HepG2 (cell line): ENCODE data around the gene GRID1.

Experiments used
- BRCA1 ChIP-seq: sonication (generic); formaldehyde crosslinking; IDR thresholded peaks from 2 replicates; pipeline ENCODE4 v1.4.0; 2020; ENCODE audit warnings: missing genetic modification reagents
- CTCF ChIP-seq: sonication (generic); formaldehyde crosslinking; IDR thresholded peaks from 2 replicates; pipeline ENCODE4 v1.5.0; 2020; ENCODE audit warnings: mild to moderate bottlenecking, missing genetic modification reagents, moderate library complexity
- ELF1 ChIP-seq: sonication (generic); formaldehyde crosslinking; IDR thresholded peaks from 2 replicates; pipeline ENCODE4 v1.4.0; 2020; ENCODE audit warnings: missing genetic modification reagents
- EP300 ChIP-seq, 3 experiments: sonication (generic) in 1 of 3; formaldehyde crosslinking in 1 of 3; IDR thresholded peaks; 2 replicates each; pipeline versions ENCODE4 v1.5.1 to v1.6.1; 2011 to 2020; ENCODE audit warnings: low read depth in 2 of 3, low read length in 2 of 3, borderline replicate concordance in 1 of 3, improper control_type of control experiment in 1 of 3, mild to moderate bottlenecking in 1 of 3, missing genetic modification reagents in 1 of 3, moderate library complexity in 1 of 3
- KAT7 ChIP-seq: IDR thresholded peaks from 2 replicates; pipeline ENCODE4 v1.6.1; 2018; ENCODE audit warnings: borderline replicate concordance, missing compliant biosample characterization
- NBN ChIP-seq: fragments of 450-650 bp; conservative IDR thresholded peaks from 2 replicates; pipeline ENCODE4 v1.6.1; 2017
- PAF1 ChIP-seq: IDR thresholded peaks from 2 replicates; pipeline ENCODE4 v1.6.1; 2016; ENCODE audit warnings: missing genetic modification reagents, missing compliant biosample characterization
- POLR2AphosphoS5 ChIP-seq: IDR thresholded peaks from 2 replicates; pipeline ENCODE4 v1.6.1; 2012; ENCODE audit warnings: low read depth, low read length
- SALL2 ChIP-seq: sonication (generic); formaldehyde crosslinking; IDR thresholded peaks from 2 replicates; pipeline ENCODE4 v1.8.1; 2023; ENCODE audit warnings: mild to moderate bottlenecking, missing genetic modification reagents, inconsistent platforms
- STAG1 ChIP-seq: sonication (generic); formaldehyde crosslinking; IDR thresholded peaks from 2 replicates; pipeline ENCODE4 v1.4.0; 2020; ENCODE audit warnings: missing genetic modification reagents
- TFDP2 ChIP-seq: sonication (generic); formaldehyde crosslinking; IDR thresholded peaks from 2 replicates; pipeline ENCODE4 v1.4.0; 2020; ENCODE audit warnings: missing genetic modification reagents
- ZBTB10 ChIP-seq: sonication (generic); formaldehyde crosslinking; IDR thresholded peaks from 2 replicates; pipeline ENCODE4 v1.4.0; 2020; ENCODE audit warnings: missing genetic modification reagents, borderline replicate concordance

- TF ChIP-seq PAF1 (CRISPR knock-in tag) (no peak), ZBTB10 (CRISPR knock-in tag) (no peak), SALL2 (CRISPR knock-in tag) (no peak), ELF1 (CRISPR knock-in tag) (no peak), POLR2AphosphoS5 (no peak), TFDP2 (CRISPR knock-in tag) (no peak), STAG1 (CRISPR knock-in tag) (no peak), BRCA1 (no peak), KAT7 (CRISPR knock-in tag) (no peak), NBN (no peak), EP300 (IDR thresholded peaks at IDR 0.05; ENCODE audit: low read depth in 2 of 2, low read length in 2 of 2) (no peak), EP300 (CRISPR knock-in tag; IDR thresholded peaks at IDR 0.05; ENCODE audit: borderline replicate concordance) (no peak), CTCF (CRISPR knock-in tag) (no peak)
Measured at GRCh38 chr10:86248062-86248461, 118.5 kb downstream of the GRID1 start.
